PC-3 (cell line): ENCODE measurements around the gene AMPD2. TPM values are rescaled to one million over a fixed set of nuclear protein-coding genes. Genes with fewer than 3 reads are reported as not detected.
A peak's percentile ranks its signal among the peaks of the same experiment; 100 is the strongest.

ENCODE experiments used
- ATAC-seq: fragments of 200-7000 bp; cut with Tn5 transposase; 2 replicates; pipeline ENCODE4 v1.9.1; 2020; ENCODE audit warnings: mild to moderate bottlenecking, moderate library complexity
- BruUV-seq: library from RNA; stranded (reverse); fragments of 400-500 nt; replicated peaks from 2 replicates; lab custom pipeline; 2021; lab: Mats Ljungman, UMichigan
- CTCF ChIA-PET: fragments of 300-600 bp; sonication (Branson Sonifier 250); formaldehyde crosslinking; loops from one replicate; lab custom pipeline; 2022; ENCODE audit warnings: antibody characterized with exemption; lab: Charles Lee
- POLR2A ChIA-PET: fragments of 300-600 bp; sonication (Branson Sonifier 250); formaldehyde crosslinking; loops from one replicate; lab custom pipeline; 2022; ENCODE audit warnings: antibody characterized with exemption; ENCODE audit not compliant: unreplicated experiment; lab: Charles Lee
- DNase-seq: peaks from one replicate; pipeline ENCODE4 v3.0.0-alpha.2; 2015
- H2AFZ ChIP-seq: fragments of 300-600 bp; sonication (generic); 2 replicates; pipeline ENCODE4 v1.6.0; 2016; ENCODE audit warnings: antibody characterized with exemption, low read length
- H3F3A ChIP-seq: fragments of 300-600 bp; sonication (generic); one replicate; pipeline ENCODE4 v1.6.0; 2017; ENCODE audit warnings: antibody characterized with exemption, low read length, control low read depth, mild to moderate bottlenecking; ENCODE audit not compliant: unreplicated experiment
- H3K27ac ChIP-seq: fragments of 300-600 bp; sonication (generic); 2 replicates; pipeline ENCODE4 v1.5.1; 2016; ENCODE audit warnings: mild to moderate bottlenecking, low read length
- H3K27me3 ChIP-seq: fragments of 300-600 bp; sonication (generic); 2 replicates; pipeline ENCODE4 v1.6.1; 2016; ENCODE audit warnings: low read length, mixed read lengths
- H3K36me3 ChIP-seq: fragments of 300-600 bp; sonication (generic); 2 replicates; pipeline ENCODE4 v1.6.1; 2016; ENCODE audit warnings: low read depth, mixed run types, low read length, mixed read lengths
- H3K4me1 ChIP-seq: fragments of 300-600 bp; sonication (generic); 2 replicates; pipeline ENCODE4 v1.5.1; 2016; ENCODE audit warnings: low read length; ENCODE audit not compliant: insufficient read depth
- H3K4me2 ChIP-seq: fragments of 300-600 bp; sonication (generic); 2 replicates; pipeline ENCODE4 v1.6.0; 2016; ENCODE audit warnings: low read length
- H3K4me3 ChIP-seq: fragments of 300-600 bp; sonication (generic); 2 replicates; pipeline ENCODE4 v1.5.1; 2016; ENCODE audit warnings: mild to moderate bottlenecking, low read length, mixed read lengths
- H3K79me2 ChIP-seq: fragments of 300-600 bp; sonication (generic); 2 replicates; pipeline ENCODE4 v1.6.1; 2017; ENCODE audit warnings: low read length, mixed read lengths
- H3K9ac ChIP-seq: fragments of 300-600 bp; sonication (generic); 2 replicates; pipeline ENCODE4 v1.6.0; 2016; ENCODE audit warnings: mild to moderate bottlenecking, low read length
- H3K9me2 ChIP-seq: fragments of 300-600 bp; sonication (generic); replicated peaks from 2 replicates; pipeline ENCODE4 v1.6.1; 2016; ENCODE audit warnings: mixed run types, low read length, mixed read lengths
- H3K9me3 ChIP-seq: fragments of 300-600 bp; sonication (generic); 2 replicates; pipeline ENCODE4 v1.6.1; 2016; ENCODE audit warnings: low read length, mixed read lengths
- H4K20me1 ChIP-seq: fragments of 300-600 bp; sonication (generic); 2 replicates; pipeline ENCODE4 v1.6.1; 2016; ENCODE audit warnings: low read length, mixed read lengths
- CTCF ChIP-seq: fragments of 300-600 bp; sonication (generic); conservative IDR thresholded peaks from 2 replicates; pipeline ENCODE4 v1.5.1; 2017; ENCODE audit warnings: antibody characterized with exemption, low read depth, mild to moderate bottlenecking, low read length
- EZH2 ChIP-seq: fragments of 300-600 bp; sonication (generic); IDR thresholded peaks from one replicate; pipeline ENCODE4 v1.6.1; 2017; ENCODE audit warnings: antibody characterized with exemption, mild to moderate bottlenecking, low read length; ENCODE audit not compliant: unreplicated experiment
- EZH2phosphoT487 ChIP-seq: fragments of 300-600 bp; sonication (generic); IDR thresholded peaks from 2 replicates; pipeline ENCODE4 v1.6.1; 2018; ENCODE audit warnings: mild to moderate bottlenecking, antibody characterized with exemption, low read length, borderline replicate concordance
- intact Hi-C: fragments of 100-400 bp; cut with micrococcal nuclease; formaldehyde crosslinking; loops from 2 replicates; pipeline ENCODE4 v1.9.0; 2023
- total RNA-seq: library from RNA; depleted of rRNA; stranded (reverse); fragments of >200 nt; gene quantifications from 2 replicates; pipeline ENCODE4 v1.2.3, GENCODE V29; 2014

The AMPD2 gene
- total RNA-seq, 1 experiment from 2014 or later = 75.3 TPM

- DNase-seq (no peak), ATAC-seq (no peak)
- Histone ChIP-seq H2AFZ (no peak overlapping the region), H3K9me2 (no peaks in the 10 kb centered on the region), H3K4me1 (peaks cover 5% of the 10 kb centered on the region; the same call in 1 of the 2 replicates), H3K4me2 (no peak overlapping the region), H3F3A (no peaks in the 10 kb centered on the region), H3K27ac (no peak overlapping the region), H4K20me1 (no peaks in the 10 kb centered on the region), H3K27me3 (no peaks in the 10 kb centered on the region), H3K79me2 (no peaks in the 10 kb centered on the region), H3K9ac (no peak overlapping the region), H3K4me3 (no peak overlapping the region), H3K36me3 (no peaks in the 10 kb centered on the region), H3K9me3 (no peaks in the 10 kb centered on the region)
- BruUV-seq = no TSS peak
- ChIA-PET POLR2A (no interaction called here), CTCF (no interaction called here)
- TF ChIP-seq EZH2 = no peak
- TF ChIP-seq CTCF = no peak
- TF ChIP-seq EZH2phosphoT487 = no peak
- intact Hi-C loops = loop anchor here (2.0 kb wide), 2 partner anchors 63 to 341 kb away; no protein-coding TSS in a partner anchor
These were observed 22.2 kb downstream of the AMPD2 start for GRCh38 chr1:109641861-109642260.

GRCh38 chr1:109642626-109643025 is 23.0 kb downstream of the AMPD2 start:
- CTCF ChIA-PET = no interaction called here
- TF ChIP-seq EZH2 (no peak), CTCF (no peak), EZH2phosphoT487 (no peak)
- Histone ChIP-seq H3K4me2 (peak overlapping the region; percentile 78; the same call in 1 of the 2 replicates), H3K4me3 (no peak overlapping the region), H3K9me2 (no peaks in the 10 kb centered on the region), H3K27ac (no peak overlapping the region), H3K79me2 (no peaks in the 10 kb centered on the region), H4K20me1 (no peaks in the 10 kb centered on the region), H3K9ac (no peak overlapping the region), H3F3A (no peaks in the 10 kb centered on the region), H2AFZ (no peak overlapping the region), H3K4me1 (peaks cover 5% of the 10 kb centered on the region; the same call in 1 of the 2 replicates), H3K36me3 (no peaks in the 10 kb centered on the region), H3K9me3 (no peaks in the 10 kb centered on the region), H3K27me3 (no peaks in the 10 kb centered on the region)
- BruUV-seq = no TSS peak
- intact Hi-C loops = loop anchor here (1.0 to 2.0 kb wide), 2 partner anchors 131 to 340 kb away; no protein-coding TSS in a partner anchor
- ATAC-seq = no peak
- POLR2A ChIA-PET = no interaction called here
- DNase-seq = no peak
